HepG2 (cell line): ENCODE results near the gene TXNL4A. TPM values are rescaled to one million over a fixed set of nuclear protein-coding genes. Genes with fewer than 3 reads are reported as not detected.

Experiments used
- CSRNP2 ChIP-seq: sonication (generic); formaldehyde crosslinking; conservative IDR thresholded peaks from 2 replicates; pipeline ENCODE4 v1.8.0; 2022; ENCODE audit warnings: low read depth, missing genetic modification reagents
- GATAD2A ChIP-seq: IDR thresholded peaks from 2 replicates; pipeline ENCODE4 v1.6.1; 2016
- HMGXB3 ChIP-seq: sonication (generic); formaldehyde crosslinking; IDR thresholded peaks from 2 replicates; pipeline ENCODE4 v1.4.0; 2020; ENCODE audit warnings: missing genetic modification reagents, borderline replicate concordance
- RXRB ChIP-seq: IDR thresholded peaks from 2 replicates; pipeline ENCODE4 v1.6.1; 2016; ENCODE audit warnings: borderline replicate concordance, missing genetic modification reagents, missing compliant biosample characterization
- SMAD3 ChIP-seq: sonication (generic); formaldehyde crosslinking; IDR thresholded peaks from 2 replicates; pipeline ENCODE4 v1.4.0; 2020; ENCODE audit warnings: missing genetic modification reagents
- SMAD9 ChIP-seq: sonication (generic); formaldehyde crosslinking; IDR thresholded peaks from 2 replicates; pipeline ENCODE4 v1.5.1; 2020; ENCODE audit warnings: mild to moderate bottlenecking, missing genetic modification reagents
- ZBTB40 ChIP-seq, 2 experiments: fragments of 450-650 bp in 1 of 2; sonication (generic) in 1 of 2; formaldehyde crosslinking in 1 of 2; IDR thresholded peaks; 2 replicates each; pipeline versions ENCODE4 v1.6.1 to v1.8.0; 2016 to 2022; ENCODE audit warnings: antibody characterized with exemption in 1 of 2, mild to moderate bottlenecking in 1 of 2, missing genetic modification reagents in 1 of 2
- ZFP36 ChIP-seq: fragments of 150-350 bp; IDR thresholded peaks from 2 replicates; pipeline ENCODE4 v1.6.1; 2018; ENCODE audit warnings: borderline replicate concordance, low read length, low read depth; ENCODE audit not compliant: partially characterized antibody
- ZFP41 ChIP-seq: sonication (generic); formaldehyde crosslinking; IDR thresholded peaks from 2 replicates; pipeline ENCODE4 v1.4.0; 2020; ENCODE audit warnings: mild to moderate bottlenecking, missing genetic modification reagents, borderline replicate concordance
- ZKSCAN5 ChIP-seq: sonication (generic); formaldehyde crosslinking; IDR thresholded peaks from 2 replicates; pipeline ENCODE4 v1.5.1; 2020; ENCODE audit warnings: mild to moderate bottlenecking, missing genetic modification reagents
- ZNF256 ChIP-seq: sonication (generic); formaldehyde crosslinking; conservative IDR thresholded peaks from 2 replicates; pipeline ENCODE4 v1.4.0; 2020; ENCODE audit warnings: missing genetic modification reagents
- ZNF576 ChIP-seq: sonication (generic); formaldehyde crosslinking; IDR thresholded peaks from 2 replicates; pipeline ENCODE4 v1.4.0; 2020; ENCODE audit warnings: mild to moderate bottlenecking, missing genetic modification reagents
- ZNF816 ChIP-seq: sonication (generic); formaldehyde crosslinking; IDR thresholded peaks from 2 replicates; pipeline ENCODE4 v1.8.0; 2022; ENCODE audit warnings: missing genetic modification reagents, mild to moderate bottlenecking, borderline replicate concordance
- polyA plus RNA-seq, 8 experiments: library from polyadenylated mRNA; depleted of rRNA in 3 of 8; stranded (reverse) in 7 of 8; unstranded in 1 of 8; fragments of >200 nt; fragmentation: Illumina TruSeq in 4 of 8; extraction: Trizol in 4 of 8; gene quantifications; 2 replicates each; pipeline versions ENCODE4 v1.2.1 to v1.2.3, GENCODE V29; 2011 to 2016; ENCODE audit warnings: low read depth in 4 of 8, missing spikeins in 1 of 8, mixed read lengths in 1 of 8; ENCODE audit not compliant: insufficient read depth in 1 of 8
- total RNA-seq, 5 experiments: library from RNA; depleted of rRNA; stranded (reverse); fragments of >200 nt; fragmentation: Illumina TruSeq; extraction: Trizol; gene quantifications; 2 replicates each; pipeline ENCODE4 v1.2.3, GENCODE V29; 2016; ENCODE audit warnings: low read depth in 1 of 5

TXNL4A gene
- total and polyA plus RNA-seq, 2 of the 13 experiments (the other 11 are each of a cell fraction or from before 2014, with no cell fraction given): 172 to 202 TPM

- no peak for TF ChIP-seq SMAD3
- TF ChIP-seq ZFP36: no peak
- TF ChIP-seq ZKSCAN5 (CRISPR knock-in tag): no peak
- TF ChIP-seq GATAD2A: no peak
- no peak for TF ChIP-seq ZFP41 (CRISPR knock-in tag)
- no peak for TF ChIP-seq RXRB (CRISPR knock-in tag)
- TF ChIP-seq HMGXB3: no peak
- TF ChIP-seq ZNF576 (CRISPR knock-in tag): 0 out of 2 replicates have a peak, but pooled peaks have one; percentile 59
- no peak for TF ChIP-seq ZNF256 (CRISPR knock-in tag)
- no peak for TF ChIP-seq SMAD9
- no peak for TF ChIP-seq ZBTB40 (IDR thresholded peaks at IDR 0.05)
- TF ChIP-seq ZBTB40 (CRISPR knock-in tag; IDR thresholded peaks at IDR 0.05): peak; percentile 32; the same call in 1 of the 2 replicates
- TF ChIP-seq ZNF816: peak; percentile 49; the same call in 1 of the 2 replicates
- TF ChIP-seq CSRNP2 (CRISPR knock-in tag): no peak
Observed at GRCh38 chr18:79964330-79965118, 23.8 kb downstream of the TXNL4A start, which contains the start of gene HSBP1L1 (continued).
